HepG2 (cell line): ENCODE data around the gene CARD16. TPM values are rescaled to one million over a fixed set of nuclear protein-coding genes. Genes with fewer than 3 reads are reported as not detected.
A peak's percentile ranks its signal among the peaks of the same experiment; 100 is the strongest.

Experiments
- AKAP8 ChIP-seq: sonication (generic); formaldehyde crosslinking; IDR thresholded peaks from 2 replicates; pipeline ENCODE4 v1.5.1; 2020; ENCODE audit warnings: mild to moderate bottlenecking, missing genetic modification reagents
- HOXD1 ChIP-seq: sonication (generic); formaldehyde crosslinking; IDR thresholded peaks from 2 replicates; pipeline ENCODE4 v1.5.0; 2020; ENCODE audit warnings: missing genetic modification reagents
- MED1 ChIP-seq: sonication (generic); formaldehyde crosslinking; IDR thresholded peaks from 2 replicates; pipeline ENCODE4 v1.4.0; 2020; ENCODE audit warnings: missing genetic modification reagents
- NFE2L1 ChIP-seq: sonication (generic); formaldehyde crosslinking; IDR thresholded peaks from 2 replicates; pipeline ENCODE4 v1.4.0; 2020; ENCODE audit warnings: missing genetic modification reagents, mild to moderate bottlenecking, borderline replicate concordance
- NR2F1 ChIP-seq, 2 experiments: fragments of 450-650 bp in 1 of 2; formaldehyde crosslinking in 1 of 2; IDR thresholded peaks; 2 replicates each; pipeline versions ENCODE4 v1.5.0 to v1.6.1; 2016 to 2020; ENCODE audit warnings: mild to moderate bottlenecking in 1 of 2, missing compliant biosample characterization in 1 of 2, missing genetic modification reagents in 1 of 2, moderate library complexity in 1 of 2
- RORA ChIP-seq: sonication (generic); formaldehyde crosslinking; IDR thresholded peaks from 2 replicates; pipeline ENCODE4 v1.5.0; 2020; ENCODE audit warnings: mild to moderate bottlenecking, missing genetic modification reagents, moderate library complexity
- SMARCE1 ChIP-seq: fragments of 450-650 bp; IDR thresholded peaks from 2 replicates; pipeline ENCODE4 v1.6.1; 2017; ENCODE audit warnings: borderline replicate concordance
- TAF1 ChIP-seq: sonication (generic); formaldehyde crosslinking; IDR thresholded peaks from 2 replicates; pipeline ENCODE4 v1.4.0; 2020; ENCODE audit warnings: missing genetic modification reagents
- TRIM24 ChIP-seq: sonication (generic); formaldehyde crosslinking; IDR thresholded peaks from 2 replicates; pipeline ENCODE4 v1.8.0; 2022; ENCODE audit warnings: mild to moderate bottlenecking, missing genetic modification reagents
- YEATS4 ChIP-seq: sonication (generic); formaldehyde crosslinking; IDR thresholded peaks from 2 replicates; pipeline ENCODE4 v1.4.0; 2020; ENCODE audit warnings: missing genetic modification reagents, borderline replicate concordance
- ZNF296 ChIP-seq: sonication (generic); formaldehyde crosslinking; conservative IDR thresholded peaks from 2 replicates; pipeline ENCODE4 v1.5.0; 2020; ENCODE audit warnings: mild to moderate bottlenecking, missing genetic modification reagents
- ZNF749 ChIP-seq: sonication (generic); formaldehyde crosslinking; IDR thresholded peaks from 2 replicates; pipeline ENCODE4 v1.8.0; 2022; ENCODE audit warnings: mild to moderate bottlenecking, missing genetic modification reagents, moderate library complexity, borderline replicate concordance
- polyA plus RNA-seq, 8 experiments: library from polyadenylated mRNA; depleted of rRNA in 3 of 8; stranded (reverse) in 7 of 8; unstranded in 1 of 8; fragments of >200 nt; fragmentation: Illumina TruSeq in 4 of 8; extraction: Trizol in 4 of 8; gene quantifications; 2 replicates each; pipeline versions ENCODE4 v1.2.1 to v1.2.3, GENCODE V29; 2011 to 2016; ENCODE audit warnings: low read depth in 4 of 8, missing spikeins in 1 of 8, mixed read lengths in 1 of 8; ENCODE audit not compliant: insufficient read depth in 1 of 8
- total RNA-seq, 5 experiments: library from RNA; depleted of rRNA; stranded (reverse); fragments of >200 nt; fragmentation: Illumina TruSeq; extraction: Trizol; gene quantifications; 2 replicates each; pipeline ENCODE4 v1.2.3, GENCODE V29; 2016; ENCODE audit warnings: low read depth in 1 of 5
- TF ChIP-seq, protein P1 (sequence below): sonication (generic); formaldehyde crosslinking; conservative IDR thresholded peaks from 2 replicates; pipeline ENCODE4 v1.4.0; 2020; ENCODE audit warnings: missing genetic modification reagents
- TF ChIP-seq, protein P2 (sequence below): sonication (generic); formaldehyde crosslinking; IDR thresholded peaks from 2 replicates; pipeline ENCODE4 v1.8.1; 2023; ENCODE audit warnings: missing genetic modification reagents, inconsistent platforms, borderline replicate concordance
- TF ChIP-seq, protein P3 (sequence below): sonication (generic); formaldehyde crosslinking; IDR thresholded peaks from 2 replicates; pipeline ENCODE4 v1.5.1; 2020; ENCODE audit warnings: mild to moderate bottlenecking, missing genetic modification reagents, borderline replicate concordance
- TF ChIP-seq, protein P4 (sequence below): sonication (generic); formaldehyde crosslinking; IDR thresholded peaks from 2 replicates; pipeline ENCODE4 v1.5.1; 2020; ENCODE audit warnings: mild to moderate bottlenecking, missing genetic modification reagents, moderate library complexity

Gene CARD16
- total and polyA plus RNA-seq, 2 of the 13 experiments (the other 11 are each of a cell fraction or from before 2014, with no cell fraction given): 0.34 TPM; not detected in 1

DNA sequence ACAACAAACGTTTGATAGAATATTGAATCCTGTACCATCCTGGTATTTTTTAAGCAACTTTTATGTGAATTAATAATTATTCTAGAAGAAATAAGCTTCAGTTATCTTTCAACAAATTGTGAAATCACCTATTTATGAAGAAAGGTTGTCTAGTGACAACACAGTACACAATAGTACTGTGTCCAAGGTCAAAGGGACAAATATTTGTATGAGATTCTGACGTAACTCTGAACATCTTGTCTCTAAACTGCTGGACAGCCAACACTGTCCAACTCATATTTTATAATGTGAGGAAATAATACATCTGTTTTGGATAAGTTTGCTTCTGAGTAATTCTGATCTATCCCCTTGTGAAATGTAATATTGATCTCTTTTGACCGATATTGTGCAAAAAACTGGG lies 41.1 kb downstream of the CARD16 start (continued):
- TF ChIP-seq, protein P1, sequence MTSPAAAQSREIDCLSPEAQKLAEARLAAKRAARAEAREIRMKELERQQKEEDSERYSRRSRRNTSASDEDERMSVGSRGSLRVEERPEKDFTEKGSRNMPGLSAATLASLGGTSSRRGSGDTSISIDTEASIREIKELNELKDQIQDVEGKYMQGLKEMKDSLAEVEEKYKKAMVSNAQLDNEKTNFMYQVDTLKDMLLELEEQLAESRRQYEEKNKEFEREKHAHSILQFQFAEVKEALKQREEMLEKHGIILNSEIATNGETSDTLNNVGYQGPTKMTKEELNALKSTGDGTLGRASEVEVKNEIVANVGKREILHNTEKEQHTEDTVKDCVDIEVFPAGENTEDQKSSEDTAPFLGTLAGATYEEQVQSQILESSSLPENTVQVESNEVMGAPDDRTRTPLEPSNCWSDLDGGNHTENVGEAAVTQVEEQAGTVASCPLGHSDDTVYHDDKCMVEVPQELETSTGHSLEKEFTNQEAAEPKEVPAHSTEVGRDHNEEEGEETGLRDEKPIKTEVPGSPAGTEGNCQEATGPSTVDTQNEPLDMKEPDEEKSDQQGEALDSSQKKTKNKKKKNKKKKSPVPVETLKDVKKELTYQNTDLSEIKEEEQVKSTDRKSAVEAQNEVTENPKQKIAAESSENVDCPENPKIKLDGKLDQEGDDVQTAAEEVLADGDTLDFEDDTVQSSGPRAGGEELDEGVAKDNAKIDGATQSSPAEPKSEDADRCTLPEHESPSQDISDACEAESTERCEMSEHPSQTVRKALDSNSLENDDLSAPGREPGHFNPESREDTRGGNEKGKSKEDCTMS (CRISPR knock-in tag): no peak
- TF ChIP-seq, protein P2, sequence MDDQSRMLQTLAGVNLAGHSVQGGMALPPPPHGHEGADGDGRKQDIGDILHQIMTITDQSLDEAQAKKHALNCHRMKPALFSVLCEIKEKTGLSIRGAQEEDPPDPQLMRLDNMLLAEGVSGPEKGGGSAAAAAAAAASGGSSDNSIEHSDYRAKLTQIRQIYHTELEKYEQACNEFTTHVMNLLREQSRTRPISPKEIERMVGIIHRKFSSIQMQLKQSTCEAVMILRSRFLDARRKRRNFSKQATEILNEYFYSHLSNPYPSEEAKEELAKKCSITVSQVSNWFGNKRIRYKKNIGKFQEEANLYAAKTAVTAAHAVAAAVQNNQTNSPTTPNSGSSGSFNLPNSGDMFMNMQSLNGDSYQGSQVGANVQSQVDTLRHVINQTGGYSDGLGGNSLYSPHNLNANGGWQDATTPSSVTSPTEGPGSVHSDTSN (CRISPR knock-in tag): no peak
- TF ChIP-seq HOXD1 (CRISPR knock-in tag): no peak
- TF ChIP-seq TRIM24 (CRISPR knock-in tag): no peak
- TF ChIP-seq YEATS4 (CRISPR knock-in tag): no peak
- no peak for TF ChIP-seq ZNF296 (CRISPR knock-in tag)
- TF ChIP-seq AKAP8 (CRISPR knock-in tag): no peak
- TF ChIP-seq RORA (CRISPR knock-in tag): no peak
- TF ChIP-seq NR2F1 (CRISPR knock-in tag; IDR thresholded peaks at IDR 0.05): peak in 1 of 2 experiments; percentile 40; a peak in 1 of 4 replicates
- TF ChIP-seq MED1: peak; percentile 40; the same call in 1 of the 2 replicates
- TF ChIP-seq, protein P3, sequence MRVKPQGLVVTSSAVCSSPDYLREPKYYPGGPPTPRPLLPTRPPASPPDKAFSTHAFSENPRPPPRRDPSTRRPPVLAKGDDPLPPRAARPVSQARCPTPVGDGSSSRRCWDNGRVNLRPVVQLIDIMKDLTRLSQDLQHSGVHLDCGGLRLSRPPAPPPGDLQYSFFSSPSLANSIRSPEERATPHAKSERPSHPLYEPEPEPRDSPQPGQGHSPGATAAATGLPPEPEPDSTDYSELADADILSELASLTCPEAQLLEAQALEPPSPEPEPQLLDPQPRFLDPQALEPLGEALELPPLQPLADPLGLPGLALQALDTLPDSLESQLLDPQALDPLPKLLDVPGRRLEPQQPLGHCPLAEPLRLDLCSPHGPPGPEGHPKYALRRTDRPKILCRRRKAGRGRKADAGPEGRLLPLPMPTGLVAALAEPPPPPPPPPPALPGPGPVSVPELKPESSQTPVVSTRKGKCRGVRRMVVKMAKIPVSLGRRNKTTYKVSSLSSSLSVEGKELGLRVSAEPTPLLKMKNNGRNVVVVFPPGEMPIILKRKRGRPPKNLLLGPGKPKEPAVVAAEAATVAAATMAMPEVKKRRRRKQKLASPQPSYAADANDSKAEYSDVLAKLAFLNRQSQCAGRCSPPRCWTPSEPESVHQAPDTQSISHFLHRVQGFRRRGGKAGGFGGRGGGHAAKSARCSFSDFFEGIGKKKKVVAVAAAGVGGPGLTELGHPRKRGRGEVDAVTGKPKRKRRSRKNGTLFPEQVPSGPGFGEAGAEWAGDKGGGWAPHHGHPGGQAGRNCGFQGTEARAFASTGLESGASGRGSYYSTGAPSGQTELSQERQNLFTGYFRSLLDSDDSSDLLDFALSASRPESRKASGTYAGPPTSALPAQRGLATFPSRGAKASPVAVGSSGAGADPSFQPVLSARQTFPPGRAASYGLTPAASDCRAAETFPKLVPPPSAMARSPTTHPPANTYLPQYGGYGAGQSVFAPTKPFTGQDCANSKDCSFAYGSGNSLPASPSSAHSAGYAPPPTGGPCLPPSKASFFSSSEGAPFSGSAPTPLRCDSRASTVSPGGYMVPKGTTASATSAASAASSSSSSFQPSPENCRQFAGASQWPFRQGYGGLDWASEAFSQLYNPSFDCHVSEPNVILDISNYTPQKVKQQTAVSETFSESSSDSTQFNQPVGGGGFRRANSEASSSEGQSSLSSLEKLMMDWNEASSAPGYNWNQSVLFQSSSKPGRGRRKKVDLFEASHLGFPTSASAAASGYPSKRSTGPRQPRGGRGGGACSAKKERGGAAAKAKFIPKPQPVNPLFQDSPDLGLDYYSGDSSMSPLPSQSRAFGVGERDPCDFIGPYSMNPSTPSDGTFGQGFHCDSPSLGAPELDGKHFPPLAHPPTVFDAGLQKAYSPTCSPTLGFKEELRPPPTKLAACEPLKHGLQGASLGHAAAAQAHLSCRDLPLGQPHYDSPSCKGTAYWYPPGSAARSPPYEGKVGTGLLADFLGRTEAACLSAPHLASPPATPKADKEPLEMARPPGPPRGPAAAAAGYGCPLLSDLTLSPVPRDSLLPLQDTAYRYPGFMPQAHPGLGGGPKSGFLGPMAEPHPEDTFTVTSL (CRISPR knock-in tag): peak; percentile 33; the same call in 1 of the 2 replicates
- no peak for TF ChIP-seq NFE2L1 (CRISPR knock-in tag)
- TF ChIP-seq ZNF749: no peak
- TF ChIP-seq SMARCE1: no peak
- no peak for TF ChIP-seq TAF1 (CRISPR knock-in tag)
- TF ChIP-seq, protein P4, sequence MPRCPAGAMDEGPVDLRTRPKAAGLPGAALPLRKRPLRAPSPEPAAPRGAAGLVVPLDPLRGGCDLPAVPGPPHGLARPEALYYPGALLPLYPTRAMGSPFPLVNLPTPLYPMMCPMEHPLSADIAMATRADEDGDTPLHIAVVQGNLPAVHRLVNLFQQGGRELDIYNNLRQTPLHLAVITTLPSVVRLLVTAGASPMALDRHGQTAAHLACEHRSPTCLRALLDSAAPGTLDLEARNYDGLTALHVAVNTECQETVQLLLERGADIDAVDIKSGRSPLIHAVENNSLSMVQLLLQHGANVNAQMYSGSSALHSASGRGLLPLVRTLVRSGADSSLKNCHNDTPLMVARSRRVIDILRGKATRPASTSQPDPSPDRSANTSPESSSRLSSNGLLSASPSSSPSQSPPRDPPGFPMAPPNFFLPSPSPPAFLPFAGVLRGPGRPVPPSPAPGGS (CRISPR knock-in tag): no peak
